ENCODE measurements around the gene SPRR1A.

DNA sequence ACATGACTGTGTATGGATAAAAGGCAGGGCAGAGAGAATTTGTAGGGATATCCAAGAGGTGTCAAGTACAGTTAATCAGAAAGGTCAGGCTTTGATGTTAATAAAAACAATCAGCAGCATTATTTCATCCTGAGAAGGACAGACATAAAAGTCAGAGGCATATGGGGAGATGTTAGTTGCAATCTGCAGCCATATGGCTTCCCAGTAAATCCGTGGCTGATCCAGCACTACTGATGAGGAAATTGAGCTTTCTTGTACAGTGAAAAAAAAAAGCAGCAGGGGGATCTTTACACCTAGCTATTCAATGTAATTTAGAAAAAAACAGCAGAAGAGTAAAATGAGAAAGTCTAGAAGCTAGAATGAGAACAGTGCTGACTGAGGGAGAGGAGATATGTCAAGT is 44.9 kb downstream of the SPRR1A start:
- TF ChIP-seq, protein P1, sequence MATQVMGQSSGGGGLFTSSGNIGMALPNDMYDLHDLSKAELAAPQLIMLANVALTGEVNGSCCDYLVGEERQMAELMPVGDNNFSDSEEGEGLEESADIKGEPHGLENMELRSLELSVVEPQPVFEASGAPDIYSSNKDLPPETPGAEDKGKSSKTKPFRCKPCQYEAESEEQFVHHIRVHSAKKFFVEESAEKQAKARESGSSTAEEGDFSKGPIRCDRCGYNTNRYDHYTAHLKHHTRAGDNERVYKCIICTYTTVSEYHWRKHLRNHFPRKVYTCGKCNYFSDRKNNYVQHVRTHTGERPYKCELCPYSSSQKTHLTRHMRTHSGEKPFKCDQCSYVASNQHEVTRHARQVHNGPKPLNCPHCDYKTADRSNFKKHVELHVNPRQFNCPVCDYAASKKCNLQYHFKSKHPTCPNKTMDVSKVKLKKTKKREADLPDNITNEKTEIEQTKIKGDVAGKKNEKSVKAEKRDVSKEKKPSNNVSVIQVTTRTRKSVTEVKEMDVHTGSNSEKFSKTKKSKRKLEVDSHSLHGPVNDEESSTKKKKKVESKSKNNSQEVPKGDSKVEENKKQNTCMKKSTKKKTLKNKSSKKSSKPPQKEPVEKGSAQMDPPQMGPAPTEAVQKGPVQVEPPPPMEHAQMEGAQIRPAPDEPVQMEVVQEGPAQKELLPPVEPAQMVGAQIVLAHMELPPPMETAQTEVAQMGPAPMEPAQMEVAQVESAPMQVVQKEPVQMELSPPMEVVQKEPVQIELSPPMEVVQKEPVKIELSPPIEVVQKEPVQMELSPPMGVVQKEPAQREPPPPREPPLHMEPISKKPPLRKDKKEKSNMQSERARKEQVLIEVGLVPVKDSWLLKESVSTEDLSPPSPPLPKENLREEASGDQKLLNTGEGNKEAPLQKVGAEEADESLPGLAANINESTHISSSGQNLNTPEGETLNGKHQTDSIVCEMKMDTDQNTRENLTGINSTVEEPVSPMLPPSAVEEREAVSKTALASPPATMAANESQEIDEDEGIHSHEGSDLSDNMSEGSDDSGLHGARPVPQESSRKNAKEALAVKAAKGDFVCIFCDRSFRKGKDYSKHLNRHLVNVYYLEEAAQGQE (tag by site-specific recombination; IDR thresholded peaks at IDR 0.05) = no peak
- TF ChIP-seq KLF16 (tag by site-specific recombination; IDR thresholded peaks at IDR 0.05) (no peak), ZNF514 (tag by site-specific recombination; IDR thresholded peaks at IDR 0.05) (no peak), SP2 (tag by site-specific recombination; IDR thresholded peaks at IDR 0.05) (no peak), ZNF121 (tag by site-specific recombination; IDR thresholded peaks at IDR 0.05) (no peak), ZNF423 (tag by site-specific recombination; IDR thresholded peaks at IDR 0.05) (no peak), ZNF174 (tag by site-specific recombination; IDR thresholded peaks at IDR 0.05) (no peak), KLF7 (tag by site-specific recombination; IDR thresholded peaks at IDR 0.05; ENCODE audit: borderline replicate concordance) (no peak), ZNF624 (tag by site-specific recombination; IDR thresholded peaks at IDR 0.05) (no peak), ZBTB17 (tag by site-specific recombination; IDR thresholded peaks at IDR 0.05) (no peak)
- TF ChIP-seq, protein P2, sequence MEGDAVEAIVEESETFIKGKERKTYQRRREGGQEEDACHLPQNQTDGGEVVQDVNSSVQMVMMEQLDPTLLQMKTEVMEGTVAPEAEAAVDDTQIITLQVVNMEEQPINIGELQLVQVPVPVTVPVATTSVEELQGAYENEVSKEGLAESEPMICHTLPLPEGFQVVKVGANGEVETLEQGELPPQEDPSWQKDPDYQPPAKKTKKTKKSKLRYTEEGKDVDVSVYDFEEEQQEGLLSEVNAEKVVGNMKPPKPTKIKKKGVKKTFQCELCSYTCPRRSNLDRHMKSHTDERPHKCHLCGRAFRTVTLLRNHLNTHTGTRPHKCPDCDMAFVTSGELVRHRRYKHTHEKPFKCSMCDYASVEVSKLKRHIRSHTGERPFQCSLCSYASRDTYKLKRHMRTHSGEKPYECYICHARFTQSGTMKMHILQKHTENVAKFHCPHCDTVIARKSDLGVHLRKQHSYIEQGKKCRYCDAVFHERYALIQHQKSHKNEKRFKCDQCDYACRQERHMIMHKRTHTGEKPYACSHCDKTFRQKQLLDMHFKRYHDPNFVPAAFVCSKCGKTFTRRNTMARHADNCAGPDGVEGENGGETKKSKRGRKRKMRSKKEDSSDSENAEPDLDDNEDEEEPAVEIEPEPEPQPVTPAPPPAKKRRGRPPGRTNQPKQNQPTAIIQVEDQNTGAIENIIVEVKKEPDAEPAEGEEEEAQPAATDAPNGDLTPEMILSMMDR (tag by site-specific recombination; IDR thresholded peaks at IDR 0.05) = no peak

Data from HEK293 (cell line).